Stomach (tissue), 4 donors: ENCODE data around the gene SDHB.

Experiments
- CTCF ChIP-seq, 7 experiments: fragments of 450-650 bp in 4 of 7; fragments of 200-600 bp in 3 of 7; sonication (generic) in 3 of 7; IDR thresholded peaks; one replicate each; pipeline ENCODE4 v1.5.1; 2016 to 2019; ENCODE audit warnings: antibody characterized with exemption in 7 of 7, control low read depth in 2 of 7, mild to moderate bottlenecking in 1 of 7
- EP300 ChIP-seq: sonication (generic); formaldehyde crosslinking; IDR thresholded peaks from one replicate; pipeline ENCODE4 v1.6.1; 2017; ENCODE audit warnings: antibody characterized with exemption
- POLR2A ChIP-seq, 4 donors: fragments of 450-650 bp; IDR thresholded peaks; one replicate each; pipeline ENCODE4 v1.6.1; 2016; ENCODE audit warnings: antibody characterized with exemption in 4 of 4, control low read depth in 2 of 4, mild to moderate bottlenecking in 1 of 4, moderate library complexity in 1 of 4
- POLR2AphosphoS5 ChIP-seq, 3 donors: sonication (generic); formaldehyde crosslinking; IDR thresholded peaks; one replicate each; pipeline ENCODE4 v1.6.1; 2016; ENCODE audit warnings: antibody characterized with exemption in 3 of 3

GRCh38 chr1:17032741-17033140, 21.1 kb downstream of the SDHB start:
- no peak for TF ChIP-seq CTCF (IDR thresholded peaks at IDR 0.05)
- no peak for TF ChIP-seq POLR2A (IDR thresholded peaks at IDR 0.05)
- TF ChIP-seq POLR2AphosphoS5 (IDR thresholded peaks at IDR 0.05): no peak
- TF ChIP-seq EP300: no peak
